Left lung (tissue), 10 donors: Measurements from ENCODE around the gene CEBPB. TPM values are rescaled to one million over a fixed set of nuclear protein-coding genes. Genes with fewer than 3 reads are reported as not detected.
"Not testable (repeated sequence)": the region's sequence is repeated elsewhere in the genome, so short reads cannot be mapped to it uniquely, and the experiment has no call there.

ENCODE experiments used
- ATAC-seq: fragments of 200-7000 bp; cut with Tn5 transposase; one replicate; pipeline ENCODE4 v1.9.1; 2020; ENCODE audit warnings: moderate library complexity
- DNase-seq, 4 donors: peaks; one replicate each; pipeline ENCODE4 v3.0.0-alpha.2; 2013 to 2020
- H3K27ac ChIP-seq, 2 donors: fragments of 200-600 bp; sonication (generic) in 1 of 2; one replicate each; pipeline versions ENCODE4 v1.5.0 to v1.8.0; 2020 to 2021
- H3K27me3 ChIP-seq, 2 donors: fragments of 200-600 bp; sonication (generic) in 1 of 2; one replicate each; pipeline versions ENCODE4 v1.5.0 to v1.8.0; 2020 to 2021
- H3K36me3 ChIP-seq, 2 donors: fragments of 200-600 bp; sonication (generic) in 1 of 2; one replicate each; pipeline versions ENCODE4 v1.5.0 to v1.8.0; 2020 to 2021
- H3K4me1 ChIP-seq, 2 donors: fragments of 200-600 bp; one replicate each; pipeline ENCODE4 v1.8.0; 2021
- H3K4me3 ChIP-seq, 2 donors: fragments of 200-600 bp; sonication (generic) in 1 of 2; one replicate each; pipeline versions ENCODE4 v1.5.0 to v1.8.0; 2020 to 2021; ENCODE audit warnings: mild to moderate bottlenecking in 1 of 2
- H3K9me3 ChIP-seq, 2 donors: fragments of 200-600 bp; sonication (generic) in 1 of 2; one replicate each; pipeline versions ENCODE4 v1.5.0 to v1.8.0; 2020 to 2021
- intact Hi-C, 2 donors: fragments of 100-400 bp; cut with DNase I; formaldehyde crosslinking; loops; one replicate each; pipeline versions ENCODE4 v1.11.2 to v1.14.2; 2022
- polyA plus RNA-seq, 6 donors: library from polyadenylated mRNA; unstranded; fragments of 120-200 nt; gene quantifications; one replicate each; pipeline ENCODE4 v1.2.1, GENCODE V29; 2013; ENCODE audit not compliant: insufficient read length in 6 of 6
- total RNA-seq, 2 donors: library from RNA; stranded (reverse); fragmentation: NEBNext Ultra II Directional; extraction: Animal tissue kit (Norgen Biotek cat#: 25700); gene quantifications; one replicate each; pipeline ENCODE4 v1.2.1, GENCODE V29; 2021
- TF ChIP-seq, protein P1 (sequence below), 2 donors: fragments of 200-600 bp; sonication (generic) in 1 of 2; IDR thresholded peaks; one replicate each; pipeline versions ENCODE4 v1.5.0 to v1.8.0; 2021; ENCODE audit warnings: antibody characterized with exemption in 2 of 2
- donor health status: DM: no; HTN: yes; CAD: no.
- donor health status: DM: no; HTN: no; CAD: no.

The CEBPB gene
- total and polyA plus RNA-seq, 8 donors: 23.0 to 266 (median 45.5) TPM

DNA sequence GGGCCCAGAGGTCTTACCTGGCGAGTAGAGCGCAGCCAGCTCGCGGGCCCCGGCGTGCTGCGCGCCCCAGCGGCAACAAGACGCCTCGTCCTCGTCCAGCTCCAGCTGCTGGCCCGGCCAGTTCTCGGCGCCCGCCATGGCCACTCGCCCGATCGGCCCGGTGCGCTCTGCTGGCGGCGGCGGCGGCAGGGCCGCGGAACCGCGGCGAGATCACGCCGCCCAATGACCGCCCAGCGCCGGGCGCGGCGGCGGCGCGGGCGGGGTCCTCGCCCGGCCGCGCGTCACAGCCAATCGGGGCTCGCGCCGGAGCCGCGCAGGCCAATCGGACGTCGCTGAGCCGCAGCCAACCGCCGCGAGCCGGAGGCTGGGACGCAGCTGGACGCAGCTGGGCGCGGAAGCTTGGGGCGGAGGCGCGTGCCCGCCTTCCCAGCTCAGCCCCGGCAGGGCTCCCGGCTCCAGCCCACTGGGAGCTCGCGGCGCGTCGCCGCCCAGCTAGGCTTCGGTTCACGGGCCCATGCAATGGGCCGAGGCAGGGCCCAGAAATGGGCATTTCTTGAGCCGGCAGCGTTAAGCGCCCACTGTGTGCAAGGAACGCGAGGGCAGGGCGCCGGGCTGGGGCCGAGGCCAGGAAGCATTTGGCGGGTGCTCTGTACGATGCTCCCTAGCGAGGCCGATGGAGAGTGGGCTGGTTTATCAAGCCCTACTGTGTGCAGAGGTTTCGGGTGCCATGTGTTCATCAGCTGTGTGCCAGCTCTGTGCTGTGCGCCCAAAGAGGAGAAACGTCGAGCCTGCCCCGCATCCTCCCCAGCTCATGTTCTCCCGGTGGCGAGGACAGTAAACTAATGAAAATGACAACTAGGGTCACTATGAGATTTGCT lies 36.9 kb upstream of the CEBPB start, which contains the start of gene PEDS1:
Gene PEDS1, minus strand, starts transcription at position 224 of the 878 bp plus-strand sequence. Its CDS starts 86 bp downstream, at position 138.
- peak within 1 kb of the TSS; percentile 88 to 91 for H3K27ac ChIP-seq
- TF ChIP-seq, protein P1, sequence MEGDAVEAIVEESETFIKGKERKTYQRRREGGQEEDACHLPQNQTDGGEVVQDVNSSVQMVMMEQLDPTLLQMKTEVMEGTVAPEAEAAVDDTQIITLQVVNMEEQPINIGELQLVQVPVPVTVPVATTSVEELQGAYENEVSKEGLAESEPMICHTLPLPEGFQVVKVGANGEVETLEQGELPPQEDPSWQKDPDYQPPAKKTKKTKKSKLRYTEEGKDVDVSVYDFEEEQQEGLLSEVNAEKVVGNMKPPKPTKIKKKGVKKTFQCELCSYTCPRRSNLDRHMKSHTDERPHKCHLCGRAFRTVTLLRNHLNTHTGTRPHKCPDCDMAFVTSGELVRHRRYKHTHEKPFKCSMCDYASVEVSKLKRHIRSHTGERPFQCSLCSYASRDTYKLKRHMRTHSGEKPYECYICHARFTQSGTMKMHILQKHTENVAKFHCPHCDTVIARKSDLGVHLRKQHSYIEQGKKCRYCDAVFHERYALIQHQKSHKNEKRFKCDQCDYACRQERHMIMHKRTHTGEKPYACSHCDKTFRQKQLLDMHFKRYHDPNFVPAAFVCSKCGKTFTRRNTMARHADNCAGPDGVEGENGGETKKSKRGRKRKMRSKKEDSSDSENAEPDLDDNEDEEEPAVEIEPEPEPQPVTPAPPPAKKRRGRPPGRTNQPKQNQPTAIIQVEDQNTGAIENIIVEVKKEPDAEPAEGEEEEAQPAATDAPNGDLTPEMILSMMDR (IDR thresholded peaks at IDR 0.05): no peak

DNA sequence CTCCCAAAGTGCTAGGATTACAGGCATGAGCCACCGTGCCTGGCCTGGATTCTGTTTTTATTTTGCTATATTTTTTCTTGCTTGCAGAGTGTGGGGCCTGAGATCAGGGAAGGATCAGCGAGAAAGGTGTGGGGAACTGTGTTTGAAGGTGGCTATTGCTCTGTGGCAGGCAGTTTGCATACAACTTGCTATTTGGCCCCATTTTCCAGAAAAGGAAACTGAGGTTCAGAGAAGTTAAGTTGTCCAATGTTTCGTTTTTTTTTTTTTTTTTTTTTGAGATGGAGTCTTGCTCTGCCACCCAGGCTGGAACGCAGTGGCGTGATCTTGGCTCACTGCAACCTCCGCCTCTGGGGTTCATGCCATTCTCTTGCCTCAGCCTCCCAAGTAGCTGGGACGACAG lies 29.1 kb upstream of the CEBPB start:
- ATAC-seq, intact Hi-C loops, H3K36me3 ChIP-seq, H3K4me3 ChIP-seq, H3K9me3 ChIP-seq, H3K27me3 ChIP-seq, H3K27ac ChIP-seq, DNase-seq: not testable (repeated sequence)
- H3K4me1 ChIP-seq: peaks cover 3 to 31% of the 10 kb centered on the region in 2 donors

More for the DNA sequence above, 36.9 kb upstream of the CEBPB start, which contains the start of gene PEDS1:
- Histone ChIP-seq H3K36me3 (peaks cover 0 to 22% of the 10 kb centered on the region in 2 donors), H3K4me1 (peaks cover 21 to 49% of the 10 kb centered on the region in 2 donors), H3K4me3 (peak within 1 kb of the TSS; percentile 74 to 97), H3K9me3 (no peaks in the 10 kb centered on the region), H3K27me3 (no peaks in the 10 kb centered on the region)
- ATAC-seq (peak; percentile 87), DNase-seq (peak; percentile 92 to 97 (median 96))
- intact Hi-C loops: no loop called here

DNA sequence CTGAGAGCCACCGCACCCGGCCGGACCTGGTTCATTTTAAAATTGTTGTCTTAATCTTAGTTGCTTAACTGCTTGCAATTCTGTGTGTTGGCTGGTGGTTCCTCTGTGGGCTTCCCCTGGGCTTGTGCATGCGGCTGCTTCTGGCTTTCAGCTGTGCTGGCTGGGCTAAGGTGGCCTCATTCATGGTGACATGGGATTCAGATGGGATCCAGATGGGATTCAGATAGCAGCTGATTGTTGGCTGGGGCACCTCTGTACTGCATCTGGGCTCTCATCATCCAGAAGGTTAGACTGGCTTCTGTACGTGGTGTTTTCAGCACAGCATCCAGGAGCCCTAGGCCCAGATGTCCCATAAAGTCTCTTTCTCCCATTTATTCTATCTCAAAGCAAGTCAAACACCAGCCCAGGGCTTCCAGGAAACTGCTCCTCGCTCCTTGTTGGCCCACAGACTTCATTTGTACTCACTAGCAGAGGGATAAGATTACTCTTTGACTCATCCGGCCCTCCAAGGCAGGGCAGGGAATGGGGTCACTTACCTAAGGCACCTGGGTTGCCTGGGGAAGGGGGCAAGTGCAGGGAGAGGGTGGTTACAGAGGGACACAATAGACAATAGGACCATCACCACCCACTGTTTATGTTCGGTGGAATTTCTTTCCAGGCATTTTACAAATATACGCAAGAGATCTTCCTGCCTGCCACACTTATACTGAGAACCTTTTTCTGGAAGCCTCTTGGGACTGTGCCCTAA lies 26.9 kb upstream of the CEBPB start:
- intact Hi-C loops: no loop called here
- no peak overlapping the region for H3K4me3 ChIP-seq
- ATAC-seq: no peak

DNA sequence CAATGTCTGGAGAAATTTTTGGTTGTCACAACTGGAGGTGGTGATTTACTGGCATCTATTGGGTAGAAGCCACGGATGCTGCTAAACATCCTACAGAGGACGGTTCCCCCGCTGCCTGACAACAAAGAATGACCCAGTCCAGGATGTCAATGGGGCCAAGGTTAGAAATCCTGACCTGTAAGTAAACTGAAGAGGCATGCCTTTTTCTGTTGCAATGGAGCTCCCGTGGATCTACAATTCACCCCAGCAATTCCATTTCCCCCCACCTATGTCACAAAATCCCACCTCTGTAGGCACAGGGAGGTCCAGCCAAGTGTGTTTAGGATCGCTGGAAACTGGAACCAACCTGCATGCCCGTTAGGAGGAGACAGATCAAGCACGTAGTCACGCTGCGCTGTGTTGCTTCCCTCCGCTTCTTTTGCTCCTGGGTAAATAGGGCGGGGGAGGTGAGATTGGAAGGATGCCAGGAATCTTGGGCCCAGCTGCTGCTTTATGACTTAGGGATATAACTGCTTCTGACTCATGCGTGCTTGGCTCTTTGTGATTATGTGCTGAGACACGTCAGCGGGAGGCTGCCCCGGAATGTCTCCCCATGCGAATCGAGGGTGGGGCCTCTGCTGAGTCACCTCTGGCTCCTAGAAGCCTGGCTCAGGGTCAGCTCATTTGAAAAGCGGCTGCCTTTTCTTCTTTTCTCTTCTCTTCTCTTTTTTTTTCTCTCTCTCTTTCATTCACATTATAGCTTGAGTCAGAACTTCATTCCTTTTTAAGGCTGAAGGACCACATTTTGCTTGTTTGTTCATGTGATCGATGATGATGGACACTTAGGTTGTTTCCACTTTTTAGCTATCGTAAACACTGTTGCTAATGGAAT lies 24.7 kb upstream of the CEBPB start:
- H3K27me3 ChIP-seq: no peaks in the 10 kb centered on the region
- peak overlapping the region in 1 of 2 donors; percentile 26 for H3K4me3 ChIP-seq
- TF ChIP-seq, protein P1 (IDR thresholded peaks at IDR 0.05): no peak
- intact Hi-C loops: loop anchor here in 1 of 2 donors (5.0 kb wide), 1 partner anchor 44 kb away; no protein-coding TSS in a partner anchor
- peak overlapping the region; percentile 84 to 85 for H3K27ac ChIP-seq
- peaks cover 7 to 41% of the 10 kb centered on the region in 2 donors for H3K4me1 ChIP-seq
- H3K36me3 ChIP-seq: no peaks in the 10 kb centered on the region
- DNase-seq (peak; percentile 94 to 97 (median 96)), ATAC-seq (peak; percentile 97)
- H3K9me3 ChIP-seq: no peaks in the 10 kb centered on the region

More for the DNA sequence above, 26.9 kb upstream of the CEBPB start:
- Histone ChIP-seq H3K4me1 (peaks cover 7 to 35% of the 10 kb centered on the region in 2 donors), H3K27ac (peak overlapping the region in 1 of 2 donors; percentile 66), H3K27me3 (no peaks in the 10 kb centered on the region), H3K9me3 (no peaks in the 10 kb centered on the region), H3K36me3 (no peaks in the 10 kb centered on the region)
- DNase-seq: no peak
- TF ChIP-seq, protein P1 (IDR thresholded peaks at IDR 0.05): no peak

DNA sequence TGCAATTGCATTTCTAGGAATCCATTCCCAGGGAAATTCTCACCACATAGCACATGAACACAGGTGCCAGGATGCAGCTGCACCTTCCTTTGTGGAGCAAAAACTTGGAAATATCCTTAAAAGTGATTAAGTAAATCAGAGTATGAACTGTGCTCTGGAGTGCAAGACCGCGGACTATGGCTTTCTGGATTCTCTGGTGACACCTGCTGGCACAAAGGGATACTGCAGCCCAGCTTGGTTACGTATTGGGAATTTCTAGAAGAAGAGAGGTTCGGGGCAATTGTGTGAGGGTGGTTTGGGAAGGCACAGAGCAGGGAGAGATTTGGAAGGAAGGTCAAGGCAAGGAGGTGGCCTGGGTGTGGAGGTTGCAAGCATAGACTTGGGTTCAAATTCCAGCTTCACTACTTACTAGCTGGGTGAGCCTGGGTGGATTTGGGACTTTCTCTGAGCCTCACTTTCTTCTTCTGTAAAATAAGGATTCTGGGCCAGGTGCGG lies 21.3 kb upstream of the CEBPB start:
- TF ChIP-seq, protein P1 (IDR thresholded peaks at IDR 0.05): peak; percentile 89 to 97
- Histone ChIP-seq H3K27ac (no peak overlapping the region), H3K27me3 (no peaks in the 10 kb centered on the region), H3K9me3 (no peaks in the 10 kb centered on the region), H3K4me3 (no peak overlapping the region), H3K4me1 (peaks cover 7 to 46% of the 10 kb centered on the region in 2 donors), H3K36me3 (no peaks in the 10 kb centered on the region)
- DNase-seq: peak in 3 of 4 donors; percentile 70 to 75 (median 74)
- ATAC-seq: peak; percentile 52
- intact Hi-C loops: loop anchor here in 1 of 2 donors (5.0 kb wide), 1 partner anchor 47 kb away; no protein-coding TSS in a partner anchor
